GM19035 (cell line): ENCODE results near the gene RASGRP2.

ENCODE experiments used
- ATAC-seq: cut with Tn5 transposase; IDR thresholded peaks from one replicate; pipeline ENCODE4 v1.9.1; 2021; ENCODE audit not compliant: unreplicated experiment

Gene RASGRP2

GRCh38 chr11:64743591-64744543 is at the start of gene RASGRP2:
Gene RASGRP2 (minus strand): TSS chr11:64744142. CDS start chr11:64742866, 1,276 bp downstream.
- no peak for ATAC-seq

GRCh38 chr11:64792482-64792881 is 48.5 kb upstream of the RASGRP2 start:
- no peak for ATAC-seq

GRCh38 chr11:64791781-64792291 is 47.9 kb upstream of the RASGRP2 start:
- no peak for ATAC-seq

GRCh38 chr11:64790205-64791095 is 46.5 kb upstream of the RASGRP2 start:
- ATAC-seq, result no peak

- no peak for ATAC-seq
These were observed 45.6 kb upstream of the RASGRP2 start for GRCh38 chr11:64789331-64790204.

GRCh38 chr11:64788321-64789215 is 44.6 kb upstream of the RASGRP2 start:
- ATAC-seq, result no peak

GRCh38 chr11:64787526-64788320 is 43.8 kb upstream of the RASGRP2 start:
- ATAC-seq, result no peak

GRCh38 chr11:64786308-64786707 is 42.4 kb upstream of the RASGRP2 start:
- ATAC-seq, result no peak

- no peak for ATAC-seq
These were observed 41.1 kb upstream of the RASGRP2 start for GRCh38 chr11:64784813-64785581.

GRCh38 chr11:64778473-64779298 is 34.7 kb upstream of the RASGRP2 start, which contains the start of gene SF1:
Gene SF1 (minus strand): TSS chr11:64778542. CDS start chr11:64778392, 150 bp downstream.
- peak; percentile 78 for ATAC-seq

- no peak for ATAC-seq
These were observed 34.2 kb upstream of the RASGRP2 start for GRCh38 chr11:64778223-64778472.

GRCh38 chr11:64777449-64778222 is 33.7 kb upstream of the RASGRP2 start:
- peak; percentile 29 for ATAC-seq

- no peak for ATAC-seq
These were observed 32.9 kb upstream of the RASGRP2 start for GRCh38 chr11:64776875-64777274.

- no peak for ATAC-seq
These were observed 32.5 kb upstream of the RASGRP2 start for GRCh38 chr11:64776425-64776824.

GRCh38 chr11:64774144-64774543 is 30.2 kb upstream of the RASGRP2 start:
- no peak for ATAC-seq

GRCh38 chr11:64772303-64773018 is 28.5 kb upstream of the RASGRP2 start:
- no peak for ATAC-seq
